Progenitor cell of endocrine pancreas (in vitro differentiated cells): ENCODE measurements around the gene CENPA. TPM values are rescaled to one million over a fixed set of nuclear protein-coding genes. Genes with fewer than 3 reads are reported as not detected.

Experiments
- DNase-seq: peaks from one replicate; pipeline ENCODE4 v3.0.0; 2021; ENCODE audit warnings: low spot score; ENCODE audit not compliant: unreplicated experiment
- H3K27ac Mint-ChIP-seq: 2 replicates; pipeline ENCODE4 v1.8.0; 2021; ENCODE audit warnings: mild to moderate bottlenecking, moderate library complexity, mixed read lengths
- H3K27me3 Mint-ChIP-seq: 2 replicates; pipeline ENCODE4 v1.8.0; 2021; ENCODE audit warnings: mixed read lengths
- H3K36me3 Mint-ChIP-seq: 2 replicates; pipeline ENCODE4 v1.8.0; 2022; ENCODE audit warnings: mixed read lengths; ENCODE audit not compliant: insufficient read depth
- H3K4me1 Mint-ChIP-seq: 2 replicates; pipeline ENCODE4 v1.8.0; 2021; ENCODE audit warnings: low read depth, mixed read lengths
- H3K4me3 Mint-ChIP-seq: 2 replicates; pipeline ENCODE4 v1.8.0; 2021; ENCODE audit warnings: low read depth, mild to moderate bottlenecking, moderate library complexity, mixed read lengths
- H3K9me3 Mint-ChIP-seq: 2 replicates; pipeline ENCODE4 v1.8.0; 2021; ENCODE audit warnings: low read depth, mixed read lengths
- CTCF ChIP-seq: fragments of 200-600 bp; sonication (generic); IDR thresholded peaks from one replicate; pipeline ENCODE4 v1.5.0; 2021; ENCODE audit warnings: antibody characterized with exemption, mild to moderate bottlenecking; ENCODE audit not compliant: unreplicated experiment
- total RNA-seq: library from RNA; stranded (reverse); gene quantifications from 2 replicates; pipeline ENCODE4 v1.2.1, GENCODE V29; 2021

CENPA gene
- total RNA-seq, 1 donor from 2014 or later = 10.7 TPM

- H3K9me3 Mint-ChIP-seq = no peaks in the 10 kb centered on the region
- H3K27ac Mint-ChIP-seq = no peak overlapping the region
- no peaks in the 10 kb centered on the region for H3K36me3 Mint-ChIP-seq
- no peak for TF ChIP-seq CTCF
- H3K4me1 Mint-ChIP-seq = peaks cover 9% of the 10 kb centered on the region
- DNase-seq = no peak
- peak overlapping the region; percentile 84 for H3K4me3 Mint-ChIP-seq
- no peaks in the 10 kb centered on the region for H3K27me3 Mint-ChIP-seq
Observed at GRCh38 chr2:26763019-26763418, 22.8 kb upstream of the CENPA start.

- Mint-ChIP-seq H3K9me3 (no peaks in the 10 kb centered on the region), H3K4me3 (peak within 1 kb of the TSS; percentile 84), H3K4me1 (peaks cover 8% of the 10 kb centered on the region), H3K27ac (peak within 1 kb of the TSS; percentile 80), H3K27me3 (no peaks in the 10 kb centered on the region), H3K36me3 (no peaks in the 10 kb centered on the region)
- peak; percentile 73 for DNase-seq
- TF ChIP-seq CTCF = no peak
Observed at GRCh38 chr2:26764078-26764887, 21.6 kb upstream of the CENPA start, which contains the start of gene SLC35F6. SLC35F6 (plus strand) TSS chr2:26764284; CDS start chr2:26764350, 66 bp downstream.

- H3K27me3 Mint-ChIP-seq = no peaks in the 10 kb centered on the region
Observed at GRCh38 chr2:26764906-26765305, 20.9 kb upstream of the CENPA start.

GRCh38 chr2:26765475-26766200, 20.2 kb upstream of the CENPA start:
- H3K9me3 Mint-ChIP-seq = no peaks in the 10 kb centered on the region
- no peaks in the 10 kb centered on the region for H3K36me3 Mint-ChIP-seq
- H3K4me1 Mint-ChIP-seq = peaks cover 8% of the 10 kb centered on the region
- H3K27me3 Mint-ChIP-seq = no peaks in the 10 kb centered on the region
- H3K4me3 Mint-ChIP-seq = peak overlapping the region; percentile 84
- TF ChIP-seq CTCF = no peak
- no peak for DNase-seq
- H3K27ac Mint-ChIP-seq = peak overlapping the region; percentile 53

More at GRCh38 chr2:26764906-26765305, 20.9 kb upstream of the CENPA start:
- peaks cover 8% of the 10 kb centered on the region for H3K4me1 Mint-ChIP-seq
- peak overlapping the region; percentile 84 for H3K4me3 Mint-ChIP-seq
- peak overlapping the region; percentile 80 for H3K27ac Mint-ChIP-seq
- H3K36me3 Mint-ChIP-seq = no peaks in the 10 kb centered on the region
- no peak for TF ChIP-seq CTCF
- DNase-seq = no peak
- H3K9me3 Mint-ChIP-seq = no peaks in the 10 kb centered on the region

- H3K9me3 Mint-ChIP-seq = no peaks in the 10 kb centered on the region
- no peaks in the 10 kb centered on the region for H3K27me3 Mint-ChIP-seq
- TF ChIP-seq CTCF = no peak
- no peak overlapping the region for H3K4me3 Mint-ChIP-seq
- H3K4me1 Mint-ChIP-seq = peaks cover 6% of the 10 kb centered on the region
- no peak for DNase-seq
- no peak overlapping the region for H3K27ac Mint-ChIP-seq
- H3K36me3 Mint-ChIP-seq = no peaks in the 10 kb centered on the region
Observed at GRCh38 chr2:26767129-26767528, 18.7 kb upstream of the CENPA start.
